HG02588 (cell line): ENCODE data around the gene TBX21.

ENCODE experiments used
- ATAC-seq: cut with Tn5 transposase; IDR thresholded peaks from one replicate; pipeline ENCODE4 v1.9.1; 2021; ENCODE audit warnings: mild to moderate bottlenecking, moderate library complexity; ENCODE audit not compliant: unreplicated experiment

TBX21 gene

GRCh38 chr17:47697906-47698711, 34.9 kb upstream of the TBX21 start:
- ATAC-seq: no peak

- no peak for ATAC-seq
These were observed 34.1 kb upstream of the TBX21 start for GRCh38 chr17:47698749-47699535.

GRCh38 chr17:47699536-47699840, 33.5 kb upstream of the TBX21 start:
- ATAC-seq: no peak

- no peak for ATAC-seq
These were observed 32.3 kb upstream of the TBX21 start for GRCh38 chr17:47700471-47701449.

GRCh38 chr17:47701608-47702007, 31.4 kb upstream of the TBX21 start:
- no peak for ATAC-seq

- no peak for ATAC-seq
These were observed 30.5 kb upstream of the TBX21 start for GRCh38 chr17:47702391-47702995.

- ATAC-seq: no peak
These were observed 29.8 kb upstream of the TBX21 start for GRCh38 chr17:47703191-47703591.

GRCh38 chr17:47703671-47704070, 29.4 kb upstream of the TBX21 start:
- no peak for ATAC-seq

GRCh38 chr17:47704116-47704515, 28.9 kb upstream of the TBX21 start:
- ATAC-seq: no peak

GRCh38 chr17:47704736-47705135, 28.3 kb upstream of the TBX21 start:
- no peak for ATAC-seq

- no peak for ATAC-seq
These were observed 27.2 kb upstream of the TBX21 start for GRCh38 chr17:47705536-47706530.

GRCh38 chr17:47707056-47707804, 25.8 kb upstream of the TBX21 start:
- ATAC-seq: no peak

- no peak for ATAC-seq
These were observed 25.2 kb upstream of the TBX21 start for GRCh38 chr17:47707884-47708283.

GRCh38 chr17:47708312-47708863, 24.6 kb upstream of the TBX21 start:
- no peak for ATAC-seq

GRCh38 chr17:47708864-47709541, 24.0 kb upstream of the TBX21 start:
- no peak for ATAC-seq

GRCh38 chr17:47709594-47709993, 23.4 kb upstream of the TBX21 start:
- no peak for ATAC-seq

GRCh38 chr17:47711366-47712099, 21.5 kb upstream of the TBX21 start:
- no peak for ATAC-seq
